Stimulated activated CD8-positive, alpha-beta memory T cell treated with anti-CD3 and anti-CD28 coated beads, Interleukin-4, amount 100 ng/mL, for 1 hour (primary cell): ENCODE data around the gene PCDHA9.
"Not testable (repeated sequence)": the region's sequence is repeated elsewhere in the genome, so short reads cannot be mapped to it uniquely, and the experiment has no call there.

Experiments used
- DNase-seq, 2 donors: peaks; one replicate each; pipeline ENCODE4 v3.0.0-alpha.2; 2020; ENCODE audit warnings: low read depth in 2 of 2, low spot score in 1 of 2

Gene PCDHA9

GRCh38 chr5:140875085-140876065, 27.2 kb downstream of the PCDHA9 start, which contains the start of gene PCDHA12:
Gene PCDHA12, plus strand, starts transcription at chr5:140875308. Its CDS starts 165 bp downstream, at chr5:140875473.
- no peak for DNase-seq

- not testable (repeated sequence) for DNase-seq
Measured at GRCh38 chr5:140876541-140877261, 28.5 kb downstream of the PCDHA9 start.

GRCh38 chr5:140877262-140877581, 29.0 kb downstream of the PCDHA9 start:
- no peak for DNase-seq

DNA sequence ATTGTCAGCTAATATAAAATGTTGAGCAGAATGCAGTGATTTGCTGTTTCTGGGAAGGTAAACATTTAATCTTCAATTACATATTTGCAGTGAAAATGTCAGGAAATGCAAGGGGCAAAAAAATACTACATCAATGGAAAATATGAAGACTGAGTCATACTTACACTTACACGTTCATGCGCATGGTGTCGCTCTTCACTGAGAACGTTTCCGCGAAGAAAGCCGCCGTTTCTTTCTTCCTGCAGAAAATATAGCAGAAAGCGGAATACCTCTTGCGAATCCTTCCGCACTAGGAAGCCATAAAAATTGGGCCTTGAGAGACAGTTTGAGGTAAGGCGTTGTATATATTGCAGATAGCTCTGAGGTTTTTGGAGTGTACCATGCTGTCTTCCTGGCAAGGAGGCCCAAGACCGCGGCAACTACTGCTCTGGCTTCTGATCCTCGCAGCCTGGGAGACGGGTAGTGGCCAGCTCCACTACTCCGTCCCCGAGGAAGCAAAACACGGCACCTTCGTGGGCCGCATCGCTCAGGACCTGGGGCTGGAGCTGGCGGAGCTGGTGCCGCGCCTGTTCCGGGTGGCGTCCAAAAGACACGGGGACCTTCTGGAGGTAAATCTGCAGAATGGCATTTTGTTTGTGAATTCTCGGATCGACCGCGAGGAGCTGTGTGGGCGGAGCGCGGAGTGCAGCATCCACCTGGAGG, 33.9 kb downstream of the PCDHA9 start, which contains the start of gene PCDHA13:
TSS of gene PCDHA13 (plus strand) at position 236 of the 702 bp plus-strand sequence. CDS start at position 381, 145 bp downstream.
- DNase-seq = no peak

DNA sequence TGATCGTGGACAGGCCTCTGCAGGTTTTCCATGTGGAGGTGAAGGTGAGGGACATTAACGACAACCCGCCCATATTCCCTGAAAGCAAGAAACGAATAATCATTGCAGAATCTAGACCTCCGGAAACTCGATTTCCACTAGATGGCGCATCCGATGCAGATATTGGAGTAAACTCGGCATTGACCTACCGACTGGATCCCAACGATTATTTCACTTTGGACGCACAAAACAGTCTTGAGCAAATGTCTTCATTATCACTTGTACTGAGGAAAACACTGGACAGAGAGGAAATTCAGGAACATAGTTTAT, 34.4 kb downstream of the PCDHA9 start:
- no peak for DNase-seq

- DNase-seq = no peak
Measured at GRCh38 chr5:140883373-140883772, 35.2 kb downstream of the PCDHA9 start.

DNA sequence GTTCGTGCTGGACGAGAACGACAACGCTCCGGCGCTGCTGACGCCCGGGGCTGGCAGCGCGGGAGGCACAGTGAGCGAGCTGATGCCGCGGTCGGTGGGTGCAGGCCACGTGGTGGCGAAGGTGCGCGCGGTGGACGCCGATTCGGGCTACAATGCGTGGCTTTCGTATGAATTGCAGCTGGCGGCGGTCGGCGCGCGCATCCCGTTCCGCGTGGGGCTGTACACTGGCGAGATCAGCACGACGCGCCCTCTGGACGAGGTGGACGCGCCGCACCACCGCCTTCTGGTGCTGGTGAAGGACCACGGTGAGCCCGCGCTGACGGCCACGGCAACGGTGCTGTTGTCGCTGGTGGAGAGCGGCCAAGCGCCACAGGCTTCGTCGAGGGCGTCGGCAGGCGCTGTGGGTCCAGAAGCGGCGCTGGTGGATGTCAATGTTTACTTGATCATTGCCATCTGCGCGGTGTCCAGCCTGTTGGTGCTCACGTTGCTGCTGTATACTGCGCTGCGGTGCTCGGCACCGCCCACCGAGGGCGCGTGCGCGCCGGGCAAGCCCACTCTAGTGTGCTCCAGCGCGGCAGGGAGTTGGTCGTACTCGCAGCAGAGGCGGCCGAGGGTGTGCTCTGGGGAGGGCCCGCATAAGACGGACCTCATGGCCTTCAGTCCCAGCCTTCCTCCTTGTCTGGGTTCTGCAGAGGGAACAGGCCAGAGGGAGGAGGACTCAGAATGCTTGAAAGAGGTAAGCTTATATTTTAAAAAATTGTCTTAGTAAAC, 35.9 kb downstream of the PCDHA9 start:
- no peak for DNase-seq
